NCI-H2081 (cell line): ENCODE data around the gene GLTPD2.

Experiments
- DNase-seq, 2 experiments: peaks; one replicate each; lab custom pipeline; 2025; lab: John Stamatoyannopoulos, UW

Gene GLTPD2

DNA sequence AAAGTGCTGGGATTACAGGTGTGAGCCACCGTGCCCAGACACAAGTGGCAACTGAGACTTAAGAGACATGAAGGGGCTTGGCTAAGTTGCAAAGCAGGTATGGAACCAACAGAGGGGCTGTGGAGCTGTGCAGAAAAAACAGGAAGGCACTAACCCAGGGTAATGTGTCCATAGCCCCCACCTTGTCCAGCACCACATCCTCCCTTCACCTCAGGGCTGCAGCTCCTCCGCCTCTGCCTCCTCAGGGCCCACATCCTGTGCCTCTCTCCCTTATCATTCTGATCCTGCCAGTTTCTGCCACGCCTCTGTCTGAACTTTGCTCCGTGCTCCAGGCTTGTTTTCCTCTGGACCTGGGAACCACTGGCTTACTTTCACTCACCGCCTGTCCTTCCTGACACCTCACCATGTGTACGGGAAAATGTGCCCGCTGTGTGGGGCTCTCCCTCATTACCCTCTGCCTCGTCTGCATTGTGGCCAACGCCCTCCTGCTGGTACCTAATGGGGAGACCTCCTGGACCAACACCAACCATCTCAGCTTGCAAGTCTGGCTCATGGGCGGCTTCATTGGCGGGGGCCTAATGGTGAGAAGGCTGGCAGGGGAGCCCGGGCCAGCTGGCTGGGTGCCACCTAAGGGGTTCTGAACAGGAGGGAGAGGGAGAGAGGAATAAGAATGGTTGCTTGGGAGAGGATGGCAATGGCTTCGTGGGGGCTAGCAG lies 17.1 kb upstream of the GLTPD2 start, which contains the start of gene TM4SF5:
TM4SF5 (plus strand) TSS at position 368 of the 716 bp plus-strand sequence; CDS start at position 405, 37 bp downstream.
- peak; percentile 28 to 56 for DNase-seq

DNA sequence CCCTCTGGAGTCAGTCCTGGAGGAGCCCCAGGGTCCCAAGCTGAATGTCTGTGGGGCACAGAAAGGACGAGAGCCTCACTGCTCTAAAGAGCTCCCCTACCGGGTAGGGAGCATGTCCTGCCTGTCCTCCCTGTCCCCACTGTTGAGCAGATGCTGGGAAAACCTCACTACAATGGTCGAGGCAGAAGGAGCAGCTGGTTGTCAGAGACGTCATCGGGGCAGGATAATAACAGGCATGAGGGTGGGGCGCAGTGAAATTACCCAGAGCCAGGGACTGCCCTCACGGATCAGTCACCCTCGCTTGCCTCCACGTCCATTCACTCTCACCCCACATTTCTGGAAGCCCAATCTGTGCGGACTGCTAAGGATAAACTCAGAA lies 16.5 kb upstream of the GLTPD2 start:
- no peak for DNase-seq

DNA sequence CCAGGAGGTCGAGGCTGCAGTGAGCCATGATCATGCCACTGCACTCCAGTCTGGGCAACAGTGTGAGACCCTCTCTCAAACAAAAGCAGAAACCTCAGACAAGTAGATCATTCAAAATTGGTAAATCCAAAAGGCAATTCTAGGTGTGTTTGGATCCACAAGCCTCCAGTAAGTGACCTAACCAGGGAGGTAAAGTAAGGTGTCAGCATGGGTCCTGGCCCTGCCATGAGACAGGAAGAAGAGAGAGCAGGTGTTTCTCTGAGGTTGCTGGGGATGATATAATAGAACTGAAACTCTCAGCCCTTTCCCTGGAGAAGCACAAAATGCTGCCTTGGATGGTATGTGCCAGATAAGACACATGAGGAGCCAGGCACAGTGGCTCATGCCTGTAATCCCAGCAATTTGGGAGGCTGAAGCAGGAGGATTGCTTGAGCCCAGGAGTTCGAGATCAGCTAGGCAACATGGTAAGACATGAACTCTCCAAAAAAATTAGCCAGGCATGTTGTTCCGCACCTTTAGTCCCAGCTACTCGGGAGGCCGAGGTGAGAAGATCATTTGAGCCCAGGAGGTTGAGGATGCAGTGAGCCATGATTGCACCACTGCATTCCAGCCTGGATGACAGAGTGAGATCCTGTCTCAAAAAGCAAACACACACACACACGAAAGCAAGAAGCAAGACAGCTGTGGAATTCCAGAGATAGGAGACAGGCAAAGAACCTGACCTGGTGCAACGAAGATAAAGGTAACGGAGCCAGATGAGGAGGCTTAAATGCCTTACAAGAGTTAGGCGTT lies 10.6 kb upstream of the GLTPD2 start:
- DNase-seq = no peak

DNA sequence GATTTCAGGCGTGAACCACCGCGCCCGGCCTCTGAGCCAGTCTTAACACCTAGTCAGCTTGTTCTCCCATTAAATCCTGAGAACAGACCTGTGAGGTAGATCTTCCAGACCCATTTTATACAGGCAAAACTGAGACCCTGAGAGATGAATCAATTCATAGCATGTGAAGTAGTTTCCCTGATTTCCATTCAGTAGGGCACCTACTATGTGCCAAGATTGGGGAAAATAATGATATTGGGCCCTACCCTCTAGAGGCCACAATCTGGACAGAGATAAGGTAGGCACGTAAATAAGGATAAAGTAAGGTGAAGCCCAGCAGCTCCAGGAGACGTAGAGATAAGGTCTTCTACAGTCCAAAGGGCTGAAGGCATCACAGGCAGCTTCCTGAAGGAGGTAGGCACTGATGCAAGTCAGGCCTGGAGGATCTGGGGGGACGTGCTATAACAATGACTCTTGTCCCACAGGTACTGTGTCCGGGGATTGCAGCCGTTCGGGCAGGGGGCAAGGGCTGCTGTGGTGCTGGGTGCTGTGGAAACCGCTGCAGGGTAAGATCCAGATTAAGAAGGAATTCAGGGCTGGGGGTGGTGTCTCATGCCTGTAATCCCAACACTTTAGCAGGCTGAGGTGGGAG lies 8.3 kb upstream of the GLTPD2 start:
- DNase-seq = no peak

DNA sequence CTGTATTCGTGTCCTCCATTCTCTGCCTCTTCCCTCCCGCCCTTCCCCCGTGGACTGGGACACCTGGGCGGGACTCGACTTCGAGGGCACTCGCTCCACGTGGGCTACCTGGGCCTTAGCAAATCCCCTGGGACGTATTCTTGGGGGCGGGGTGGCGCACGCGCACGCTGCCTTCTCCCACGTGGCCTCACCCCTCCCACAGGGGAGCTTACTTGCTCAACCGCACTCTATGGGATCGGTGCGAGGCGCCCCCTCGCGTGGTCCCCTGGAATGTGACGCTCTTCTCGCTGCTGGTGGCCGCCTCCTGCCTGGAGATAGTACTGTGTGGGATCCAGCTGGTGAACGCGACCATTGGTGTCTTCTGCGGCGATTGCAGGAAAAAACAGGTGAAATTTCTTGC lies 6.1 kb upstream of the GLTPD2 start:
- no peak for DNase-seq

DNA sequence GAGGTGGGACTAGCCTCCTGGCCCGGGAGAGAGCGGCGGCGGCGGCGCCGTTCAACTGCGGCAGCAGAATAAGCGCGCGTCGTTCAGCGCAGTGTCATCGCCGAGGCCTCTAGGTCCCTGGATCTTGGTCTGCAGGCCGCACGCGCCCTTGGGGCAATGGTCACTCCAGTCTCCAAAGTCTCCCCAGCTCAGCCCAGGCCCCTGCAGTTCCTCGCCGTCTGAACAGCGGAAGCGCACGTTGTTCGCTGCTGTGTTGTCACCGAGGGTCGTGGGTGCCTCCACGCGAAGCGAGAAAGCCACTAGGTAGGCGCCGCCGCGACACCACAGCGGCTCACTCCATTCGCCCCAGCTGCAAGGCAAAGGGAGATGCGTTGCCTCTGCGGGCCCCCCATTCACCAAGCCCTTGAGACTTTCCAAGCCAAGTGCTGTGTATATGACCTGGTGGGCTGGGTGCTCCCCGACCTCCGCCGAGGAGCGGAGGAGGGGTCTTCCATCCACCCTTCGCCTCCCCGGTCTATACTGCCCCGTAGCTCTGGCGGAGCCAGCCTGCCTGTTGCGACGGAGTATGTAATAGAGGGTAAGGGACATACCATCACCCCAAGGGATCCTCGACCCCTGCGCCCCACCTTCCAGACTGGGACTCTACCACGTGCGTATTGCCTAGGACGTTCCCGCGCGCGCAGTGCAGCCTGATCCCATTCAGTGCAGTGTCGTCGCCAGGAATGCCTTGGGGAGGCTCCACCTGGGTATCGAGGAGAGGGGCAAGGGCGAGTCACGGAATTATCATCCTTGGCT lies 3.3 kb upstream of the GLTPD2 start:
- no peak for DNase-seq

DNA sequence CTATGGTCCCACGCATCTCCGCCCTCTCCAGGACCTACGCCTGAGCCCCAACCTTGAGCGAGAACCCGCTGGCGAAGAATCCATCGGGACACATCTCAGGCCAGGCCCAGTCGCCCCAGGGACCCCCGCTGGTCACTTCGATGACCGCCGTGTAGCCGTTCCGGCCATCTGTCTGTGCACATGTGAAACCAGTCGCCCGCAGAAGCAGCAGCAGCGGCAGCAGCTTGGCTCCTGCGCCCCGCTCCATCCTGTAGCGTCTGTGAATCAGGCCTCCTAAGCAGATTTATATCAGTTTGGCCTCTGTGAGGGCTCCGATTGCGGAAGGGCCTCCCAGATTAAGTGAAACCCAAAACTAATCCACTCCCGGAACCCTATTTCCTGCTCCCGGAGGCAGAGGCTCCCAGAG lies 2.7 kb upstream of the GLTPD2 start, which contains the start of gene VMO1:
VMO1 (minus strand) TSS at position 259 of the 406 bp plus-strand sequence; CDS start at position 247, 12 bp downstream.
- no peak for DNase-seq

DNA sequence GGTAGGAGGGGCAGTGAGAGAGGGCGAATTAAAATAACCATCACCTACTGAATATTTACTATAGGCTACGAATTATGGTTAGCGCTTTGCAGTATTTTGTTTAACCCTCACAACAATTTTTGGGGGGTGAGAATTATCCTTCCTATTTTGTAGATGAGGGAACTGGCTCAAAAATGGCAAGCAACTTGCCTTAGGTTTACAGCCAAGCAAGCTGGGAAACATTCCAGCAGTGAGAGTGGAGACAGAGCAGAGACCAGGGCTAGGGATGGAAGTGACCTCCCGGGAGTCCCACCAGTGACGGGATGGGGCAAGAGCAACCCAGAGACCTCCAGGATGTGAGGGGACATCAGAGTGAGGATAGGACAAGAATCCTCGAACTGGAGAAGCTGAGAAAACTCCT lies 2.2 kb upstream of the GLTPD2 start:
- no peak for DNase-seq

DNA sequence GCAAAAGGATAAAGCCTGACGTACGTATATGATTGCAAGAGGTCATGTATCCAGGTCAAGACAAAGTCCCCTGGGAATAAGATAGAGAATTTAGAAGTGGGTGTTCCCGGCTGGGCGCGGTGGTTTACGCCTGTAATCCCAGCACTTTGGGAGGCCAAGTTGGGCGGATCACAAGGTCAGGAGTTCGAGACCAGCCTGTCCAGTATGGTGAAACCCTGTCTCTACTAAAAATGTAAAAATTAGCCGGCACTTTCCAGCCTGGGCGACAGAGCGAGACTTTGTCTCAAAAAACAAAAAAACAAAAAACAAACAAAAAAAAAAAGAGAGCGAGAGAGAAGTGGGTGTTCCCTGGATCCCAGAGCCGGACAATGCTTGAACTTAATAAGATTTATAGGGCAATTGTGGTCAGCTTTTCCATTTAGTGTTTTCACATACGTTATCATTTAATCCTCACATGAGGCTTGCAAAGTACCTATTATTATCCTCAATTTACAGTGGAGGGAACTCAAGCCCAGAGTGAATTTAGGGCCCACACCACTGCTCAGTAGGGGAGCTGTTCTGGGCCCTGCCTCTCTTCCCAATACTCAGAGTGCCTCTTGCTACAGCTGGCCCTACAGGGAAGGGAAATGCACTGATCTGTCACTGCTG lies 481 bp upstream of the GLTPD2 start:
- DNase-seq = no peak

DNA sequence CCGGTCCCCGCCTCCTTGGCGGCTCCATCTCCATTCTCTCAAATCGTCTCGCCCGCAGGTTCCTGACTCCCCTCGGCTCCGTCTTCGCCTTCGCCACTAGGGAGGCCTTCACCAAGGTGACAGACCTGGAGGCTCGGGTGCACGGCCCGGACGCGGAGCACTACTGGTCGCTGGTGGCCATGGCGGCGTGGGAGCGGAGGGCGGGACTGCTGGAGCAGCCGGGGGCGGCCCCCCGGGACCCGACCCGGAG lies 862 bp downstream of the GLTPD2 start:
- no peak for DNase-seq

DNA sequence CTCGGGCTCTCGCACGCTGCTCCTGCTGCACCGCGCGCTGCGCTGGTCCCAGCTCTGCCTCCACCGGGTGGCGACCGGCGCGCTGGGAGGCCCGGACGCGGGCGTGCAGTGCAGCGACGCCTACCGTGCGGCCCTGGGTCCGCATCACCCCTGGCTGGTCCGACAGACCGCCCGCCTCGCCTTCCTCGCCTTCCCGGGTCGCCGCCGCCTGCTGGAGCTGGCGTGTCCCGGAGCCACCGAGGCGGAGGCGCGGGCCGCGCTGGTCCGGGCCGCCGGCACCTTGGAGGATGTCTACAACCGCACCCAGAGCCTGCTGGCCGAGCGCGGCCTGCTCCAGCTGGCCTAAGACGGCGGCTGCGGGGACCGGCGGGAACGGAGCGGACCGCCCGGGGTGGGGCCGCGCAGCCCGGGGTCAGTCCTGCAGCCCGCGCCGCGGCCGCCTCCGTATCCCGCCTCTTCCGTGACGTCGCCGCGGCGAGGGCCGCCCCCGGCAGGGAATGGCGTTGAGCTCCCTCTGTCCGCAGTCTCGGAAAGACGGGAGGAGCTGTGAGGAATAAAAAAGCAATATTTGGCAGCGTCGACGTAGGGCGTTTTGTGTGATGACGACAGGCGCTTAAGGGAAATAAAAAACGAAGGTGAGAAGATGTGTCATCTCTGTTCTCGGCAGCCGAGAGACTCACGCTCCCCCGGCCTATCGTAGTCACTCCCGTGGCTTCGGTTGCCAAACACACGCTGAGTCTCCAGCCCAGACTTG lies 1.4 kb downstream of the GLTPD2 start:
- DNase-seq = peak; percentile 58 to 75

DNA sequence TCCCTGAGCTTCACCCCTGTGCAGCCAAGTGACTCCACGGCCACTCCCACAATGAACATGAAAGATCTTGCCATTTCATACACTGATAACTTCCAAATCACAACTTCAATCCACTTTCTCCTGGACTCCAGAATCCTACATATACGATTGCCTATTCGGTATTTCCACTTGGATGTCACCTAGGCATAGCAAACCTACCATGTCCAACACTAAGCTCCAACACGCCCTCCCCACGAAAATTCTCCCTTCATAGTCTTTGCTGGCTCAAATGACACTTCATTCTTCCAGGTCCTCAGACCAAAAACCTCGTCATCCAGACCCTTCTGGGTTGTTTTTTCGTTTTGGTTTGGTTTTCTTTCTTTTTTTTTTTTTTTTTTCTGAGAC lies 1.9 kb downstream of the GLTPD2 start:
- no peak for DNase-seq

DNA sequence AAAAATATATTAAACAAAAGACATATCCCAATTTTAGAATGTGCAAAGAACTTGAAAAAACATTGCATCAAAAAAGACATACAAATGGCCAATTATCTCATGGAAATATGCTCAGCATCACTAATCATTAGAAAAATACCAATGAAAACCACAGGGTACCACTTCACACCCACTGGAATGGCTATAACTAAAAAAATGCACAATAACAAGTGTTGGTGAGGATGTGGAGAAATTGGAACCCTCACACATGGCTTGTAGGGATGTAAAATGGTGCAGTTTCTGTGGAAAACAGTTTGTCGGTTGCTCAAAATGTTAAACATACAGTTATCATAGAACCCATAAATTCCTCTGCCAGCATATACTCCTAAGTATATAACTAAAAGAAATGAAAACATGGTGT lies 6.4 kb downstream of the GLTPD2 start:
- DNase-seq = no peak

DNA sequence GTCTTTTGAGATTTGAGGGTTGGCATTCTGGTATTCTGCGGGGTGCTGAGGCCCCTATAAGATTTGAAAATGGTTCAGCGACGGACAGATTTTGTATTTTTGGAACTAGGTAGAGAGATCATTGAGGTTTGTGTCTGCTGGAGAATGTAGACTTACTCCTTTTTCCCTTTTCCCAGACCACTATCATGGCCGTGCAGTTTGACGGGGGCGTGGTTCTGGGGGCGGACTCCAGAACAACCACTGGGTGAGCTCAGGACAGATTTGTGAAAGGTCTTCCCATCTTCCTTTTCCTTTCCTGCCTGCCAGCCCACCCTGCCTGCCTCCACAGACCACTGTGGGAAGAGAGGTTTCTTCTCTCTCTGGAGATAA lies 7.8 kb downstream of the GLTPD2 start:
- no peak for DNase-seq

DNA sequence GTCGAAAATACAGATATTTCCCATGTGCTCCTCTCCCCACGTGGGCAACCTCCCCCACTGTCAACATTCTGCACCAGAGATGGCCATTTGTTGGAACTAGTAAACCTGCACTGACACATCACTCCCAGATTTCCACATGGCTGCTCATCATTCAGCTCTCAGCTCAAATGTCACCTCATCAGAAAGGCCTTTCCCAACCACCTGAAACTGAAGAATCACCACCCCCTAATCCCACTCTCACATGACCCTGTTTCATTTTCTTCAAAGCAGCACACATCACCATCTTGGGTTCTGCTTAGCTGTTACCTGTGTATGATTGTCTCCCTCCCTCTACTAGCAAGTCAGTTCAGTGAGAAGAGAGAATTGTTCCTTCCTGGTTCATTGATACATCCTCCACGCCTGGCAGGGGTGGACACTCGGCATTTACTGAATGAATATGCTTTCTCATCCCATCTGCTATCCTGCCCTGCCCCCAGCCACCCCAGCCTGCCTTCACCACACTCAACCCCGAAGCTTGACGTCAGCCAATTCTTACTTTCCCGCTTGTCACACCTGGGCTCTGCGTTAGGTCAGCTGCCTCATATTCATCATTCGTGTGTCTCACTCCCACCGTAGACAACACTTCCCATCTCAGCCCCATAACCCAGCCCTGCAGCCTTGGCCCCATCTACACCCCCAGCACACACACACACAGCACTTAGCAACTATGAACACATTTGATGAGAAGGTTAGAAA lies 11.9 kb downstream of the GLTPD2 start:
- DNase-seq = no peak

DNA sequence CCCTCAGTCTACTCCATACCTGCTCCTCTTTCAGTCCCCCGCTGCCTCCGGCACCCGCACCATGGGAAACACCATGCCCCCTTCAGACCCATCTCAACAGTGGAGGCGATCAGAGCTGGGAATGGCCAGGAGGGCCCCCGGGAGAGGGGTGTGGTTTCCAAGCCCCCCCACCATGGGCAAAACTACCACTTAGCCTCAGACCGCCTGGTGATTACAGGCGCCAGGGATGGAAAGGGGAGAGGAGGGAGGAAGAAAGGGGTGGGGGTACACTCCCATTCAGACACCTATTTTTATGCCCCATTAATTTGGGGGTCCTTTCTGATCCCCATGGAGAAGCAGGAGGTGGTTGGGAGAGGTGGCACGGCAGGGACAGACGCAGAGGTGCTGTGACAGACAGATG lies 13.5 kb downstream of the GLTPD2 start, which contains the start of gene C17orf114:
C17orf114 (minus strand) TSS at position 101 of the 400 bp plus-strand sequence.
- no peak for DNase-seq

DNA sequence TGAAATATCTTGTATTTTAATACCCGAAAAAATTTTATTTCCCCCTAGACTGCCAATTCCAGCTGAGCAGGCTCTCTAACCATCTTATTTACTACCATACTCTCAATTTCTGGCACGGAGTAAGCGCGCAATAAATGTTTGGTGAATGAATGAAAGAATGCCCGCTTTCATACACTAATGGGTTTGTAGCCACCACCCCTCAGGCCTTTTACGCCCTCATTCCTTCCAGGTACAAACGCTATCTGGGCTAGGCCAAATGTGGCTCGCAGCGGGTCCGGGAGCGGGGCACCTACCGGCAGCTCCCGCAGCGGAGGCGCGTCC lies 17.7 kb downstream of the GLTPD2 start:
- peak in 1 of 2 experiments; percentile 30 for DNase-seq

DNA sequence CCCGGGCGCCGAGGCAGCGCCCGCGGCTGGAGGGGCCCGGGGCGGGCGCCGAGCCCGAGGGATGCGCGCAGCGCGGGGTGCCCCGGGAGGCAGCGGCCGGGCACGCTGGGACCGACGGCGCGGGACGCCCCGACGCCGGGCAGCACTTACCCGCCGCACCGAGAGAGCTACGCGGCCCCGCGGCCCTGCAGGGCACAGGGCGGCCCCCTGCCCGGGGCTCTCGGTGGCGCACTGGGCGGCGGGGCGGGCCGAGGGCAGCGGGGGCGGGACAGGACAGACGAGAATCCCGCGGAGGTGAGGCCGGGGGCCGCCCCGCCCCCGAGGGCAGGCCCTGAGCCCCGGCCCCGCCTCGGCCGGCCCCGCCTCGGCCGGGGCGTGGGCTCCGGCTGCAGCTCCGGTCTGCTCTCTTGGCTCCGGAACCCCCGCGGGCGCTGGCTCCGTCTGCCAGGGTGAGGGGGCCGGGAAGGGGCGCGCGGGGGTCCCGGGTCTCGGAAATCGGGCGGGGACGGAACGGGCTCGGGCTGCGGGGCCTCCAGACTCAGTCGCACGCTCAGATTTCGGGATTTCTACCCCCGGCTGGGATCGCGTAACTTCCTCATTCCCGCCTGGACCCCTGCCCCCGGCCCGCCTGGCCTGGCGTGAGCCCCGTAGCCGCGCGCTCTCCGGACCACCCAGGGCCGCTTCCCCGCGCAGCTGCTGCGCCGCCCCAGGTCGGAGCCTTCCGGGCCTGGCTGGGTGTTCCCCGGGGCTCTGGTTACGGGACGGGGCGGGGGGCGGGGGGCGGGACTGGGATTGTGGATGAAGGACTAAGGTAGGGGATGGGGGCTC lies 18.2 kb downstream of the GLTPD2 start, which contains the start of gene PLD2:
PLD2 (plus strand) TSS at position 376 of the 828 bp plus-strand sequence. CDS start 621 bp downstream, outside the sequence.
- DNase-seq = peak; percentile 63 to 78

DNA sequence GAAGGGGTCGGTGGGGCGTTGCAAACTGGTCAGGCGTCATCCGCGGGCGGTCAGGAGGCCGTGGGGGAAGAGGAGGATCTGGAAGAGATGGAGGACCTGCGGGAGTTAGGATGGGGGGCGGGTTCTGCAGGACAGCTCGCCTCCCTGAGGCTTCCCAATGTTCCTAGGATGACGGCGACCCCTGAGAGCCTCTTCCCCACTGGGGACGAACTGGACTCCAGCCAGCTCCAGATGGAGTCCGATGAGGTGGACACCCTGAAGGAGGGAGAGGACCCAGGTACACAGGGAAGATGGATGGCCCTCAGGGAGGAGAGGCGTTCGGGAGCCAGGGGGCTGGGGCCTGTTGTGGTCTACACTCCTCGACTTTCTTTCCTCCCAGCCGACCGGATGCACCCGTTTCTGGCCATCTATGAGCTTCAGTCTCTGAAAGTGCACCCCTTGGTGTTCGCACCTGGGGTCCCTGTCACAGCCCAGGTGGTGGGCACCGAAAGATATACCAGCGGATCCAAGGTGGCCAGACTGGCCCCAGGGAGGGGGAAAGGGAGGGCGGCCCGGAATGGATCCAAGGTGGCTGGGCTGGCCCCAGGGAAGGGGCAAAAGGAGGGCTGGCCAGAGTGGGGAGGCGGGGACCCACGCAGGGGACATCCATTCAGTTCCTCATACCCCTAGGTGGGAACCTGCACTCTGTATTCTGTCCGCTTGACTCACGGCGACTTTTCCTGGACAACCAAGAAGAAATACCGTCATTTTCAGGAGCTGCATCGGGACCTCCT lies 19.0 kb downstream of the GLTPD2 start:
- DNase-seq = no peak
